ENCODE measurements around the gene TUBA3D. TPM values are rescaled to one million over a fixed set of nuclear protein-coding genes. Genes with fewer than 3 reads are reported as not detected.
"Not testable (repeated sequence)": the region's sequence is repeated elsewhere in the genome, so short reads cannot be mapped to it uniquely, and the experiment has no call there.

The TUBA3D gene
- total and polyA plus RNA-seq, 9 of the 15 experiments (the other 6 are each of a cell fraction or from before 2014, with no cell fraction given): not detected

- TF ChIP-seq PRDM10 (IDR thresholded peaks at IDR 0.05; ENCODE audit: partially characterized antibody) (peak; percentile 88), LEF1 (IDR thresholded peaks at IDR 0.05) (no peak)
- TF ChIP-seq, protein P1, sequence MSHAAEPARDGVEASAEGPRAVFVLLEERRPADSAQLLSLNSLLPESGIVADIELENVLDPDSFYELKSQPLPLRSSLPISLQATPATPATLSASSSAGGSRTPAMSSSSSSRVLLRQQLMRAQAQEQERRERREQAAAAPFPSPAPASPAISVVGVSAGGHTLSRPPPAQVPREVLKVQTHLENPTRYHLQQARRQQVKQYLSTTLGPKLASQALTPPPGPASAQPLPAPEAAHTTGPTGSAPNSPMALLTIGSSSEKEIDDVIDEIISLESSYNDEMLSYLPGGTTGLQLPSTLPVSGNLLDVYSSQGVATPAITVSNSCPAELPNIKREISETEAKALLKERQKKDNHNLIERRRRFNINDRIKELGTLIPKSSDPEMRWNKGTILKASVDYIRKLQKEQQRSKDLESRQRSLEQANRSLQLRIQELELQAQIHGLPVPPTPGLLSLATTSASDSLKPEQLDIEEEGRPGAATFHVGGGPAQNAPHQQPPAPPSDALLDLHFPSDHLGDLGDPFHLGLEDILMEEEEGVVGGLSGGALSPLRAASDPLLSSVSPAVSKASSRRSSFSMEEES (CRISPR knock-in tag; IDR thresholded peaks at IDR 0.05): no peak
Observed at GRCh38 chr2:131521961-131522781, 46.3 kb downstream of the TUBA3D start (continued).

DNA sequence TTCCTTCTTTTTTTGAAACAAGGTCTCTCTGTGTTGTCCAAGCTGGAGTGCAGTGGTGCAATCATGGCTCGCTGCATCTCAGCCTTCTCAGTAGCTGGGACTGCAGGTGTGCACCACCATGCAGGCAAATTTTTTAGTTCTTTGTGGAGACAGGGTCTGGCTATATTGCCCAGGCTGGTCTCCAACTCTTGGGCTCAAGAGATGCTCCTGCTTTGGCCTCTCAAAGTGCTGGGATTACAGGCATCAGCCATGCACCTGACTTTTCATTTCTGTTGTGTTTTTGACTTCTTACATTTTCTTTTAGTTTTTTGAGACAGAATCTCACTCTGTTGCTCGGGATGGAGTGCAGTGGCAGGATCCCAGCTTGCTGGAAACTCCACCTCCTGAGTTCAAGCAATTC lies 49.3 kb downstream of the TUBA3D start:
- in situ Hi-C loops (cut with MboI); H3K79me2 ChIP-seq (ENCODE audit: control insufficient read depth, insufficient read depth, low read length); CTCF ChIA-PET (ENCODE audit: low intra/inter-chr PET ratio): not testable (repeated sequence)

More for the DNA sequence above, 49.3 kb downstream of the TUBA3D start:
- H2AFZ ChIP-seq (ENCODE audit: low read depth, low read length); H3K4me3 ChIP-seq; H3K36me3 ChIP-seq (ENCODE audit: control insufficient read depth, insufficient read depth, low read length); BruUV-seq (replicated peaks); H3K4me2 ChIP-seq (ENCODE audit: insufficient read depth, low read length); DNase-seq (ENCODE audit: extremely low read depth in 1 of 4, low spot score in 3 of 4); POLR2A ChIA-PET; H3K27ac ChIP-seq (ENCODE audit: extremely low read depth, low read depth, low read length); H3K27me3 ChIP-seq (ENCODE audit: control insufficient read depth in 2 of 2, insufficient read depth in 2 of 2, low read length in 2 of 2); H3K9ac ChIP-seq (ENCODE audit: insufficient read depth in 1 of 2, low read depth in 2 of 2, low read length in 2 of 2); H4K20me1 ChIP-seq (replicated peaks; ENCODE audit: control insufficient read depth, insufficient read depth, low read length); ATAC-seq; H3K9me1 ChIP-seq (ENCODE audit: control insufficient read depth, insufficient read depth, low read length); H3K9me3 ChIP-seq (replicated peaks; ENCODE audit: control insufficient read depth, insufficient read depth, low read depth, low read length); FAIRE-seq: not testable (repeated sequence)
- intact Hi-C loops (cut with micrococcal nuclease): loop anchor here (5.0 kb wide), 1 partner anchor 113 kb away; no protein-coding TSS in a partner anchor
- H3K4me1 ChIP-seq (replicated peaks in 1 of 2; ENCODE audit: control insufficient read depth in 2 of 2, insufficient read depth in 2 of 2, low read length in 2 of 2): peaks cover 0 to 18% of the 10 kb centered on the region in 2 experiments; a peak in 2 of 5 replicates
- 44% methylated on average over 2 of the region's 2 CpGs for WGBS (ENCODE audit: insufficient coverage, low coverage, missing lambda C conversion rate)
- TF ChIP-seq ZNF121 (CRISPR knock-in tag; conservative IDR thresholded peaks at IDR 0.05): 0 out of 2 replicates have a peak, but pooled peaks have one; percentile 22

Data from K562 (cell line).